ENCODE measurements around the gene CD84.
"Not testable (repeated sequence)": the region's sequence is repeated elsewhere in the genome, so short reads cannot be mapped to it uniquely, and the experiment has no call there.

The CD84 gene

GRCh38 chr1:160534823-160535605 is 44.3 kb downstream of the CD84 start:
- Histone ChIP-seq H3K4me3 (ENCODE audit: low read depth, low read length) (no peak overlapping the region), H3K36me3 (ENCODE audit: control insufficient read depth, insufficient read depth, low read length) (no peaks in the 10 kb centered on the region), H3K9ac (ENCODE audit: low read depth, low read length) (no peak overlapping the region), H3K27me3 (ENCODE audit: control insufficient read depth, insufficient read depth, low read length) (no peaks in the 10 kb centered on the region), H3K9me3 (ENCODE audit: control insufficient read depth, insufficient read depth, low read length) (no peaks in the 10 kb centered on the region), H3K4me1 (ENCODE audit: control insufficient read depth, insufficient read depth, low read length) (no peaks in the 10 kb centered on the region)

GRCh38 chr1:160532557-160532813 is 46.8 kb downstream of the CD84 start:
- H3K36me3 ChIP-seq (ENCODE audit: control insufficient read depth, insufficient read depth, low read length); H3K4me3 ChIP-seq (ENCODE audit: low read depth, low read length); H3K9me3 ChIP-seq (ENCODE audit: control insufficient read depth, insufficient read depth, low read length); H3K9ac ChIP-seq (ENCODE audit: low read depth, low read length); H3K27me3 ChIP-seq (ENCODE audit: control insufficient read depth, insufficient read depth, low read length); H3K4me1 ChIP-seq (ENCODE audit: control insufficient read depth, insufficient read depth, low read length): not testable (repeated sequence)

- not testable (repeated sequence) for H3K4me3 ChIP-seq (ENCODE audit: low read depth, low read length); H3K27me3 ChIP-seq (ENCODE audit: control insufficient read depth, insufficient read depth, low read length); H3K9ac ChIP-seq (ENCODE audit: low read depth, low read length); H3K36me3 ChIP-seq (ENCODE audit: control insufficient read depth, insufficient read depth, low read length); H3K4me1 ChIP-seq (ENCODE audit: control insufficient read depth, insufficient read depth, low read length); H3K9me3 ChIP-seq (ENCODE audit: control insufficient read depth, insufficient read depth, low read length)
Measured at GRCh38 chr1:160531809-160532556, 47.3 kb downstream of the CD84 start.

- not testable (repeated sequence) for H3K27me3 ChIP-seq (ENCODE audit: control insufficient read depth, insufficient read depth, low read length); H3K4me1 ChIP-seq (ENCODE audit: control insufficient read depth, insufficient read depth, low read length); H3K9me3 ChIP-seq (ENCODE audit: control insufficient read depth, insufficient read depth, low read length); H3K4me3 ChIP-seq (ENCODE audit: low read depth, low read length); H3K9ac ChIP-seq (ENCODE audit: low read depth, low read length); H3K36me3 ChIP-seq (ENCODE audit: control insufficient read depth, insufficient read depth, low read length)
Measured at GRCh38 chr1:160529401-160529952, 49.8 kb downstream of the CD84 start.

GRCh38 chr1:160523789-160524188 is 55.5 kb downstream of the CD84 start:
- not testable (repeated sequence) for H3K27me3 ChIP-seq (ENCODE audit: control insufficient read depth, insufficient read depth, low read length); H3K9ac ChIP-seq (ENCODE audit: low read depth, low read length); H3K36me3 ChIP-seq (ENCODE audit: control insufficient read depth, insufficient read depth, low read length); H3K9me3 ChIP-seq (ENCODE audit: control insufficient read depth, insufficient read depth, low read length); H3K4me3 ChIP-seq (ENCODE audit: low read depth, low read length)
- peaks cover 20% of the 10 kb centered on the region for H3K4me1 ChIP-seq (ENCODE audit: control insufficient read depth, insufficient read depth, low read length)

- Histone ChIP-seq H3K9ac (ENCODE audit: low read depth, low read length) (no peak within 1 kb of the TSS), H3K9me3 (ENCODE audit: control insufficient read depth, insufficient read depth, low read length) (no peaks in the 10 kb centered on the region), H3K4me1 (ENCODE audit: control insufficient read depth, insufficient read depth, low read length) (peaks cover 20% of the 10 kb centered on the region), H3K36me3 (ENCODE audit: control insufficient read depth, insufficient read depth, low read length) (no peaks in the 10 kb centered on the region), H3K4me3 (ENCODE audit: low read depth, low read length) (no peak within 1 kb of the TSS), H3K27me3 (ENCODE audit: control insufficient read depth, insufficient read depth, low read length) (no peaks in the 10 kb centered on the region)
Measured at GRCh38 chr1:160522622-160523345, 56.5 kb downstream of the CD84 start, which contains the start of gene SLAMF6. SLAMF6 (minus strand) TSS chr1:160523255; CDS start chr1:160523192, 63 bp downstream.

- Histone ChIP-seq H3K9ac (ENCODE audit: low read depth, low read length) (no peak overlapping the region), H3K27me3 (ENCODE audit: control insufficient read depth, insufficient read depth, low read length) (no peaks in the 10 kb centered on the region)
Measured at GRCh38 chr1:160522136-160522535, 57.2 kb downstream of the CD84 start.

GRCh38 chr1:160521554-160521953 is 57.7 kb downstream of the CD84 start:
- Histone ChIP-seq H3K36me3 (ENCODE audit: control insufficient read depth, insufficient read depth, low read length) (no peaks in the 10 kb centered on the region), H3K9ac (ENCODE audit: low read depth, low read length) (no peak overlapping the region), H3K4me1 (ENCODE audit: control insufficient read depth, insufficient read depth, low read length) (peaks cover 20% of the 10 kb centered on the region), H3K9me3 (ENCODE audit: control insufficient read depth, insufficient read depth, low read length) (no peaks in the 10 kb centered on the region), H3K4me3 (ENCODE audit: low read depth, low read length) (no peak overlapping the region), H3K27me3 (ENCODE audit: control insufficient read depth, insufficient read depth, low read length) (no peaks in the 10 kb centered on the region)

More at GRCh38 chr1:160522136-160522535, 57.2 kb downstream of the CD84 start:
- Histone ChIP-seq H3K4me1 (ENCODE audit: control insufficient read depth, insufficient read depth, low read length) (peaks cover 20% of the 10 kb centered on the region), H3K4me3 (ENCODE audit: low read depth, low read length) (no peak overlapping the region), H3K9me3 (ENCODE audit: control insufficient read depth, insufficient read depth, low read length) (no peaks in the 10 kb centered on the region), H3K36me3 (ENCODE audit: control insufficient read depth, insufficient read depth, low read length) (no peaks in the 10 kb centered on the region)

GRCh38 chr1:160520999-160521398 is 58.3 kb downstream of the CD84 start:
- no peaks in the 10 kb centered on the region for H3K9me3 ChIP-seq (ENCODE audit: control insufficient read depth, insufficient read depth, low read length)
- no peaks in the 10 kb centered on the region for H3K27me3 ChIP-seq (ENCODE audit: control insufficient read depth, insufficient read depth, low read length)
- H3K9ac ChIP-seq (ENCODE audit: low read depth, low read length) = no peak overlapping the region
- peaks cover 20% of the 10 kb centered on the region for H3K4me1 ChIP-seq (ENCODE audit: control insufficient read depth, insufficient read depth, low read length)
- H3K4me3 ChIP-seq (ENCODE audit: low read depth, low read length) = no peak overlapping the region
- no peaks in the 10 kb centered on the region for H3K36me3 ChIP-seq (ENCODE audit: control insufficient read depth, insufficient read depth, low read length)

- no peaks in the 10 kb centered on the region for H3K36me3 ChIP-seq (ENCODE audit: control insufficient read depth, insufficient read depth, low read length)
- H3K4me3 ChIP-seq (ENCODE audit: low read depth, low read length) = no peak overlapping the region
- H3K4me1 ChIP-seq (ENCODE audit: control insufficient read depth, insufficient read depth, low read length) = peaks cover 20% of the 10 kb centered on the region
- H3K27me3 ChIP-seq (ENCODE audit: control insufficient read depth, insufficient read depth, low read length) = no peaks in the 10 kb centered on the region
- H3K9ac ChIP-seq (ENCODE audit: low read depth, low read length) = no peak overlapping the region
- H3K9me3 ChIP-seq (ENCODE audit: control insufficient read depth, insufficient read depth, low read length) = no peaks in the 10 kb centered on the region
Measured at GRCh38 chr1:160520582-160520981, 58.7 kb downstream of the CD84 start.

- Histone ChIP-seq H3K4me3 (ENCODE audit: low read depth, low read length) (no peak overlapping the region), H3K4me1 (ENCODE audit: control insufficient read depth, insufficient read depth, low read length) (peaks cover 20% of the 10 kb centered on the region), H3K9ac (ENCODE audit: low read depth, low read length) (no peak overlapping the region)
Measured at GRCh38 chr1:160519642-160520435, 59.5 kb downstream of the CD84 start.

More at GRCh38 chr1:160519642-160520435, 59.5 kb downstream of the CD84 start:
- no peaks in the 10 kb centered on the region for H3K9me3 ChIP-seq (ENCODE audit: control insufficient read depth, insufficient read depth, low read length)
- H3K36me3 ChIP-seq (ENCODE audit: control insufficient read depth, insufficient read depth, low read length) = no peaks in the 10 kb centered on the region
- H3K27me3 ChIP-seq (ENCODE audit: control insufficient read depth, insufficient read depth, low read length) = no peaks in the 10 kb centered on the region
